ENCODE results near the gene NINJ2. TPM values are rescaled to one million over a fixed set of nuclear protein-coding genes. Genes with fewer than 3 reads are reported as not detected.

Gene NINJ2
- total RNA-seq, 4 donors from 2014 or later, result 1.4 to 8.0 (median 5.6) TPM

GRCh38 chr12:607541-608001 lies 55.7 kb downstream of the NINJ2 start:
- H3K36me3 ChIP-seq, result no peaks in the 10 kb centered on the region
- 59 to 70% methylated on average over 2 to 5 of the region's 5 CpGs for WGBS, 2 donors (ENCODE audit: low coverage in 1 of 2)
- no peaks in the 10 kb centered on the region for H3K4me1 ChIP-seq
- H3K27me3 ChIP-seq, result no peaks in the 10 kb centered on the region
- H3K4me3 ChIP-seq, result no peak overlapping the region
- no peaks in the 10 kb centered on the region for H3K9me3 ChIP-seq
- TF ChIP-seq EP300 (IDR thresholded peaks at IDR 0.05; ENCODE audit: low read depth) (no peak), CTCF (IDR thresholded peaks at IDR 0.05) (no peak), POLR2A (IDR thresholded peaks at IDR 0.05) (no peak), POLR2AphosphoS5 (IDR thresholded peaks at IDR 0.05) (no peak)
- no peak overlapping the region for H3K27ac ChIP-seq
- in situ Hi-C loops (cut with MboI; ENCODE audit: low pct_ligation_motif_present in 1 of 4, low pct_unique_long_range_greater_than_20kb in 1 of 4, low sequenced_read_pairs in 3 of 4), result no loop called here
- intact Hi-C loops (cut with DNase I; ENCODE audit: low total_unique reads), result loop anchor here (2.0 kb wide), 1 partner anchor 43 kb away; no protein-coding TSS in a partner anchor
- DNase-seq, result no peak

- TF ChIP-seq POLR2A (IDR thresholded peaks at IDR 0.05) (no peak), POLR2AphosphoS5 (IDR thresholded peaks at IDR 0.05) (no peak), EP300 (IDR thresholded peaks at IDR 0.05; ENCODE audit: low read depth) (no peak), CTCF (IDR thresholded peaks at IDR 0.05) (no peak)
- WGBS, 2 donors (ENCODE audit: low coverage in 1 of 2), result 92% methylated on average over 7 of the region's 7 CpGs; no CpG with 5 or more reads in 1 of the 2 donors
- Histone ChIP-seq H3K27me3 (no peaks in the 10 kb centered on the region), H3K36me3 (no peaks in the 10 kb centered on the region), H3K4me3 (no peak overlapping the region), H3K9me3 (no peaks in the 10 kb centered on the region), H3K27ac (no peak overlapping the region), H3K4me1 (no peaks in the 10 kb centered on the region)
- intact Hi-C loops (cut with DNase I; ENCODE audit: low total_unique reads), result no loop called here
- no peak for DNase-seq
- in situ Hi-C loops (cut with MboI; ENCODE audit: low pct_ligation_motif_present in 1 of 4, low pct_unique_long_range_greater_than_20kb in 1 of 4, low sequenced_read_pairs in 3 of 4), result no loop called here
These were observed 58.3 kb downstream of the NINJ2 start for GRCh38 chr12:604956-605355.

GRCh38 chr12:602700-603068 lies 60.6 kb downstream of the NINJ2 start:
- intact Hi-C loops (cut with DNase I; ENCODE audit: low total_unique reads) (no loop called here), in situ Hi-C loops (cut with MboI; ENCODE audit: low pct_ligation_motif_present in 1 of 4, low pct_unique_long_range_greater_than_20kb in 1 of 4, low sequenced_read_pairs in 3 of 4) (no loop called here)
- Histone ChIP-seq H3K36me3 (no peaks in the 10 kb centered on the region), H3K9me3 (no peaks in the 10 kb centered on the region), H3K27ac (no peak overlapping the region), H3K4me1 (no peaks in the 10 kb centered on the region), H3K4me3 (no peak overlapping the region), H3K27me3 (no peaks in the 10 kb centered on the region)
- DNase-seq, result no peak
- no peak for TF ChIP-seq POLR2AphosphoS5 (IDR thresholded peaks at IDR 0.05)
- no peak for TF ChIP-seq POLR2A (IDR thresholded peaks at IDR 0.05)
- no peak for TF ChIP-seq CTCF (IDR thresholded peaks at IDR 0.05)

- 82 to 84% methylated on average over 5 to 7 of the region's 7 CpGs for WGBS, 2 donors (ENCODE audit: low coverage in 1 of 2)
- in situ Hi-C loops (cut with MboI; ENCODE audit: low pct_ligation_motif_present in 1 of 4, low pct_unique_long_range_greater_than_20kb in 1 of 4, low sequenced_read_pairs in 3 of 4), result no loop called here
These were observed 61.1 kb downstream of the NINJ2 start for GRCh38 chr12:601976-602699.

More at GRCh38 chr12:601976-602699, 61.1 kb downstream of the NINJ2 start:
- H3K36me3 ChIP-seq, result no peaks in the 10 kb centered on the region
- no peaks in the 10 kb centered on the region for H3K27me3 ChIP-seq
- no peak overlapping the region for H3K4me3 ChIP-seq
- H3K4me1 ChIP-seq, result no peaks in the 10 kb centered on the region
- no peaks in the 10 kb centered on the region for H3K9me3 ChIP-seq
- no peak overlapping the region for H3K27ac ChIP-seq
- DNase-seq, result no peak
- TF ChIP-seq POLR2AphosphoS5 (IDR thresholded peaks at IDR 0.05) (no peak), POLR2A (IDR thresholded peaks at IDR 0.05) (no peak), EP300 (IDR thresholded peaks at IDR 0.05; ENCODE audit: low read depth) (no peak), CTCF (IDR thresholded peaks at IDR 0.05) (no peak)
- intact Hi-C loops (cut with DNase I; ENCODE audit: low total_unique reads), result no loop called here
